Measurements from ENCODE around the gene MT1E.

The MT1E gene

DNA sequence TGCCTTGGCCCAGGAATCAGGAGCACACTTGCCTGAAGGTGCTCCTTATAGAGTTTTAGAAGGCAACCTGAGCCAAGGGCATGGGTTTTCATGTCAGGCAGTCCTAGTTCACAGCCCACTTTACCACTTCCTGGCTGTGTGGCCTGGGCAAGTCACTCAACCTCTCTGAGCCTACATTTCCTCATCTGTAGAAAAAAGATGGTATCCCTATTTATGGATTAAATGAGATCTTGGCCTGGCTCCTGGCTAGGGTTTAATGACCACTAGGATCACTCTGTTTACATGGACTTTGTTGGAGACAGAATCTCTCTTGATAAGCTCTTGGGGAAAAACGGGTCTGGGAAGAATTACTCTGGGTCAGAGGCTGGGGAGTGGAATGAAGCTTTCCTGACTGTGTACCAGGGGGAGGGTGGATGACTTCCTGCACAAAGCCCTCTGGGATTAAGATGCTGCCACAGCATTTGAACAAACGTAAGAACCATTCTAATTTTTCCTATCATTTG lies 14.9 kb upstream of the MT1E start:
- TF ChIP-seq CTCF (IDR thresholded peaks at IDR 0.05; ENCODE audit: control insufficient read depth, extremely low read depth, insufficient read depth), result no peak
- no peak overlapping the region for H3K4me3 ChIP-seq (ENCODE audit: low read depth, low read length)
- no peak for DNase-seq (ENCODE audit: low read depth)

DNA sequence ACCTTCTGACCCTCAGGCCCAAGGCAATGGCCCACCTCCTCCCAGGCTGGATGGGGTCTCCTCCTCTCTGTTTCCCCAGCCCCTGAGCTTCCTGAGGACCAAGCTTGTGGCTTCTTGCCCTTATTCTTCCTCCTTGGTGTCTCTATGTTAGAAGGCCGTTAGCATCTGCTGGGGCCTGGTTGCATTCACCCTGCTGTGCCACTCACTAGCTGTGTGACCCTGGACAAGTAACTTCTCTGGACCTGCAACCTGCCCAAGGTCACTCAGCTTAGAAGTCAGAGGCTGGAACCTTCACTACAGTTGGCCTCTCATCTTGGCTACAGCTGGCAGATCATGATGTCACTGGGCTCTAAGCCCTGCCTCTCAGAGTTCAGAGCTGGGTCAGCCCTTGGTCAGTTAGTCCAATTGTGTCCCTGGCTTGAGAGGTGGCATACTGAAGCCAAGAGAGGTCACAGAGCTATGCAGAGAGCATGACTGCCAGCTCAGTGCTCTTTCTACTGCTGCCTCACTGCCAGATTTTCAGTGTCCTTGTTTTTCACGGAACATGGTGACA lies 14.2 kb upstream of the MT1E start:
- DNase-seq (ENCODE audit: low read depth), result no peak
- H3K4me3 ChIP-seq (ENCODE audit: low read depth, low read length), result no peak overlapping the region
- no peak for TF ChIP-seq CTCF (IDR thresholded peaks at IDR 0.05; ENCODE audit: control insufficient read depth, extremely low read depth, insufficient read depth)

- TF ChIP-seq CTCF (IDR thresholded peaks at IDR 0.05; ENCODE audit: control insufficient read depth, extremely low read depth, insufficient read depth), result no peak
- no peak overlapping the region for H3K4me3 ChIP-seq (ENCODE audit: low read depth, low read length)
- no peak for DNase-seq (ENCODE audit: low read depth)
These were observed 11.9 kb upstream of the MT1E start for GRCh38 chr16:56613706-56614105.

DNA sequence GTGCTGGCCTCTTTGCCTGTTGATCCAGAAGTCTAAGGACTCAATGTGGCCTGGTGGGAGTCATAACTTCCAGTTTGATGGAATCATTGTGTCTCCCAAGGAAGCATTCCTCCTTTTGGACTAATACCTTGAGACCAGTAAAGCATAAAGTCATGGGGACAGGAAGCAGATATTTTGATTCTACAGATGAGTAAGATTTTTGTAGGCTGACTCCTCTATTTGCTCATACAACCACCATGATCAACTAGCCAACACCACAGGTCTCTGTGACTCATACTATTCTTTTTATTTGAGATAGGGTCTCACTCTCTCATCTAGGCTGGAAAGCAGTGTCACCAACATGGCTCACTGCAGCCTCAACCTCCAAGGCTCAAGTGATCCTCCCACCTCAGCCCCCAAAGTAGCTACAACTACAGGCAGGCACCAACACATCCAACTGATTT lies 11.0 kb upstream of the MT1E start:
- no peak for TF ChIP-seq CTCF (IDR thresholded peaks at IDR 0.05; ENCODE audit: control insufficient read depth, extremely low read depth, insufficient read depth)
- H3K4me3 ChIP-seq (ENCODE audit: low read depth, low read length), result no peak overlapping the region
- DNase-seq (ENCODE audit: low read depth), result no peak

DNA sequence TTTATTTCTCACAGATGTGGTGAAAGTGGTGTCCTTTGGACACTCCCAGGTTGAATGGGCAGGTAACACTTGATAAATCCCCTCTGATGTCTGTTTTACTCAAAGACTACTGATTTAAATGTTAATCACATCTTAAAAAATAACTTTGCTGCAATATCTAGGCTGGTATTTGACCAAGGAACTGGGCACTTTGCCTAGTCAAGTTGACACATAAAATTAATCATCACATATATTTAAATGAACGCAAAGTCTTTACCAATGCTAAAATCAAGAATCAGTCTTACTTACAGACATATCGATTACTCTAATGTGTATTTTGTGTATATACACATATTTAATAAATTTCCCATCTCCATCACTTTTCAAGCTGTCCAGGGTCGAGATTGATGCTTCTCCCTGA lies 10.2 kb upstream of the MT1E start:
- no peak for TF ChIP-seq CTCF (IDR thresholded peaks at IDR 0.05; ENCODE audit: control insufficient read depth, extremely low read depth, insufficient read depth)
- H3K4me3 ChIP-seq (ENCODE audit: low read depth, low read length), result no peak overlapping the region
- DNase-seq (ENCODE audit: low read depth), result no peak

GRCh38 chr16:56616608-56617211 lies 8.9 kb upstream of the MT1E start:
- TF ChIP-seq CTCF (IDR thresholded peaks at IDR 0.05; ENCODE audit: control insufficient read depth, extremely low read depth, insufficient read depth), result no peak
- no peak for DNase-seq (ENCODE audit: low read depth)
- H3K4me3 ChIP-seq (ENCODE audit: low read depth, low read length), result no peak overlapping the region

All from LNCaP clone FGC (cell line).